Measurements from ENCODE around the gene TENM3.

TENM3 gene

DNA sequence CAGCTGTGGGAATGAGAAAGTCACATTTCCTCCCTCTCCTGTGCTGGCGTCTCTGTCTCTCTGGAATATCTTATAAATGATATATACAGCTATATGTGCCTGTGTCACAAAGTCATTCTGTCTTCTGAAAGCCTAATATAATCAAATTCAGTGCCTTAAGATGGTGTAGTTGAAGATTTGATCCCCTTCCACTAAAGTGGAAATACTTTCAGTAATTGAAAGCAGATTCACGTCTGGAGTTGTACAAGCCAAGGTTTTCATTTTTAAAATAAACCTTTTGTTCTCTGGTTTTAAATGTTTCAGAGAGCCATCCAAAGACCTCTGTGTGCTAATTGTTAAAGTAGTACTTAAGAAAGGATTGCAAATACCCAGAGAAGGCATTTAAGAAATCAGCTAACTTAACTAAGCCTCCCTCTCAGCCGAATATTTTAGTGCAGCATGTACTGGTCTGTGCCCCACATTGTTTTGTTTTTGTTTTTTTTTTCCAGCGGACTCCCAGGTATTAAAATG, 206.8 kb downstream of the TENM3 start:
- DNase-seq (ENCODE audit: low read depth in 2 of 2), result no peak

- DNase-seq (ENCODE audit: low read depth in 2 of 2), result no peak
These were observed 208.2 kb downstream of the TENM3 start for GRCh38 chr4:182451441-182451840.

GRCh38 chr4:182453830-182454229, 210.6 kb downstream of the TENM3 start:
- no peak for DNase-seq (ENCODE audit: low read depth in 2 of 2)

DNA sequence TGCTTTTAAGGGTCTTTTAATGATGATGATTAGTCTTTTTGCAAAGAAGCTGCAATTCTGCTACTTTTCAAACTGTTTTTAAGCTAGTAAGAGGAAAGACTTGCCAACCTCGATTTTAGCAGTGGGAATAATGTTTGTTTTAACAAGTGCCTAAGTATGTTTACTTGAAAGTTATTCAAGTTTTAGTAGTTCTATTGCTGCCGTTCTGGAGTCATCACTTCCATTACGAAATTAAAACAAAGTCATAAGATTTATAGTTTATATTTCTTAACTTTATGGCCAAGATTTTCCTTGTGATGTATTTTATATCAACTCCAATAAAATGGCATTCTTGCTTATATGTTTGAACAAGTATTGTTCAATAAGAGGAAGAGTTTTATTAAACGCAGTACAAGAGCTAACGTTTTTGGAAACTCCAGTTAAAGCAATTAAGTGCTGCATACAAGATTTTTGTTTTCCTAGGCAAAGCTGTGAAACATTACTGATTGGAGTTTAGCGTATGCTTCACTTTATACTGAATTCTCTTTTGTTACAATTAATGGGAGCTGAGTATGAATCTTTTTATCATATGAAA, 211.3 kb downstream of the TENM3 start:
- no peak for DNase-seq (ENCODE audit: low read depth in 2 of 2)

DNA sequence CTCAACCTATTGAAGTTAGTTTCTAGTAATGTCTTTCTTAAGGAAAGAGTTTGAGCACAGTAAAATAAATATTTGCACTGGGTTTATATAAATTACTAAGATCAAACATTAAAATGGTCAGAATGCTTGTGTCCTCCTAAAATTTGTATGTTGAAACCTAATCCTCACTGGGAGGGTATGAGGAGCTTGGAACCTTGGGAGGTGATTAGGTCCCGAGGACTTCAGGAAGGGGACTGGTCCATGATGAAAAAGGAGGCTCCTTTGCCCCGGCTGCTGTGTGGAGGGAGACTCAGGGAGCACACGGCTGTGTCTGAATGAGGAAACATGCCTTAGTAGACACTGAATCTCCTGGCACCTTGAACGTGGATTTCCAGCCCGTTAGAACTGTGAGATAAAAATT, 221.9 kb downstream of the TENM3 start:
- DNase-seq (ENCODE audit: low read depth in 2 of 2), result no peak

DNA sequence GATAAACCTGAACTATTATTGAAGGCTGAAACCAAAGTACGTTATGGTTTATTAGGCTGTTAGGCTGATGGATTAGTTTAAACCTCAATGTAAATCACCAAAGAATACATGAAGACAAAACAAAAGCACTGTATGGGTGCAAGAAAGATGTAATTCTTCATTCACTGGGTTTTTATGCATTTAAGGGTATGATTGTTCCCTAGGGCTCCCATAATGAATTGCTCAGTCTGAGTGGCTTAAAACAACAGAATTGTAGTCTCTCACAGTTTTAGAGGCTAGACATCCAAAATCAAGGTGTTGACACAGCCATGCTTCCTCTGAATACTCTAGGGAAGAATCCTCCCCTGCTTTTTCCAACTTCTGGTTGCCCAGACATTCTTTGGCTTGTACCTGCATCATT, 222.8 kb downstream of the TENM3 start:
- DNase-seq (ENCODE audit: low read depth in 2 of 2), result no peak

- DNase-seq (ENCODE audit: low read depth in 2 of 2), result no peak
These were observed 227.0 kb downstream of the TENM3 start for GRCh38 chr4:182470215-182470614.

- no peak for DNase-seq (ENCODE audit: low read depth in 2 of 2)
These were observed 232.3 kb downstream of the TENM3 start for GRCh38 chr4:182475539-182475938.

DNA sequence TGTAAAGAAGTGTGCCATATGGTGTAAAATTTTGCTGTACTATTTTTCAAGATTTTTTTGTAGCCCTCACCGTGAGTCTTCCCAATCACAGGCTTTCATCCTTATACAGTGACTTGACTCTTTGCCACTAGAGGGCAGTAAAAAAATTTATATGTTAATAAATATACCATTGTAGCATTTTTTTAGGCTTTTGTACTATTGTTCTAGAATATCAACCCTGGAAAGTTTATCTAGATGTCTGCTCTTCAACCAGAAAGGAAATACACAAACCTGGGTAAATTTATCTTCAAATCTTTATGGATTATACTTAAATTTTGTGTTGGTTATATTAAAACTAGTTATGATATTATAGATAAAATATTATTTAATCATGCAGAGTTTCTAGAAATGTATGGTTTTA, 235.3 kb downstream of the TENM3 start:
- DNase-seq (ENCODE audit: low read depth in 2 of 2), result no peak

DNA sequence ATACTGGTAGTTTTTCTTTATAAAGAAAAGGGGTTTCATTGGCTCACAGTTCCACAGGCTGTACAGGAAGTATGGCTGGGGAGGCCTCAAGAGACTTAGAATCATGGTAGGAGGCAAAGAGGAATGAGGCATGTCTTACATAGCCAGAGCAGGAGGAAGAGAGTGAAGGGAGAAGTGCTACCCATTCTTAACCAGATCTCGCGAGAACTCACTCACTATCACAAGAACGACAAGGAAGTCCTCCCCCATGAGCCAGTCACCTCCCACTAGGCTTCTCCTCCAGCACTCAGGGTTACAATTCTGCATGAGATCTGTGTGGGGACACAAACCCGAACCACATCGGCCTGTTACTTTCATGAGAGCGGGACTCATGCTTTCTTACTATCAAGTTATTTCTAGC, 240.5 kb downstream of the TENM3 start:
- no peak for DNase-seq (ENCODE audit: low read depth in 2 of 2)

- DNase-seq (ENCODE audit: low read depth in 2 of 2), result no peak
These were observed 243.7 kb downstream of the TENM3 start for GRCh38 chr4:182486881-182487280.

GRCh38 chr4:182488896-182489295, 245.7 kb downstream of the TENM3 start:
- no peak for DNase-seq (ENCODE audit: low read depth in 2 of 2)

DNA sequence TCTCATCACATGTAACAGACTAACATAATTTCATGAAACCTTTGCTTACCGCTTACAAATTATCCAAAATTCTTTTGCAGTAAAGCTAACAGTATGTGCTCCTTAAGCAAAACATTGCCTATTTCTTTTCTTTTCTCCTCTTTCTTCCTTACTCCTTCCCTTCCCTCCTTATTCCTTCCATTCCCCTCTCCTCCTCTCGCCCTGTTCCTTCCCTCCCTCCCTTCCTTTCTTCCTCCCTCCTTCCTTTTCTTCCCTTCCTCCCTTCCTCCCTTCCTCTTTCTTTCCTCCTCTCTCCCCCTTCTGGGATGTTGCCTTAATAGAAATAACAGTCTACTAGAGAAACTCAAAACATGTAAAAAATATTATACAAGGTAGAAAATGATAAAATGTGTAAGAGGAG, 246.4 kb downstream of the TENM3 start:
- no peak for DNase-seq (ENCODE audit: low read depth in 2 of 2)

DNA sequence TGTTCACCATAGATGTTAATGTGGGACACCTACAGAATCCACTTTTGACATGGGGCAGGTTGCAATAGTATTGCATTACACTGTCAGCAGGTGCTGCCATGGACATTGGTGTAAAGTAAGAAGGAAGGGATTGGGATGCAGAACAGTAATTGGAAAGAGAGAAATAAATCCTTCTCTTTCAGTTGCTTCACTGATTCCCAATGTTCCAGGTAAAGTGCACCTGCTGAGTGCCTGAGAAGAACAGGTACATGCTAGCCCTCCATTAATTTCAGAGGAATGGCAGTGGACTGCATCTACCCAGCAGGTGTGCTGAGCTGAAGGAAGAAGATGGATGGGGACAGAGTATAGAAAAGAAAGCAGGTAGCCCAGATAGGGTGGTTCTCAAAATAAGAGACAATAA, 248.5 kb downstream of the TENM3 start:
- no peak for DNase-seq (ENCODE audit: low read depth in 2 of 2)

GRCh38 chr4:182492423-182492822, 249.2 kb downstream of the TENM3 start:
- DNase-seq (ENCODE audit: low read depth in 2 of 2), result no peak

DNA sequence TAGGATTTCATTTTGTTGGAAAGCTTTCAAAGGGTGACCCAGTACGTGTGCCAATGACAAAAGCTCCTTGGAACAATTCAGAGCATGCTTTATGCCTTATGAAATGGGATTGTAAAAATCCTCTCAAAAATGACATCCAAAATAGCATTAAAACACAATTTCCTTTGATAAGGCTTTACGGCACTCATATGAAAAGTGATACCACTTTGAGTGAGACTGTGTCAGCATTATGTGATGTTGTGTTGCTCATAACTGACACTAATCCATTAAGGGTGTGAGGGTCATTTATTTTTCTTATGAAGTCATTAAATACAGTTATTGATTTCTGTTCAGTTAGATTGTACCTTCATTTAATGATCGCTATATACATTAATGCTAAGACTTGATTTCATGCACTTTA, 250.2 kb downstream of the TENM3 start:
- DNase-seq (ENCODE audit: low read depth in 2 of 2), result no peak

GRCh38 chr4:182494103-182494502, 250.9 kb downstream of the TENM3 start:
- no peak for DNase-seq (ENCODE audit: low read depth in 2 of 2)

DNA sequence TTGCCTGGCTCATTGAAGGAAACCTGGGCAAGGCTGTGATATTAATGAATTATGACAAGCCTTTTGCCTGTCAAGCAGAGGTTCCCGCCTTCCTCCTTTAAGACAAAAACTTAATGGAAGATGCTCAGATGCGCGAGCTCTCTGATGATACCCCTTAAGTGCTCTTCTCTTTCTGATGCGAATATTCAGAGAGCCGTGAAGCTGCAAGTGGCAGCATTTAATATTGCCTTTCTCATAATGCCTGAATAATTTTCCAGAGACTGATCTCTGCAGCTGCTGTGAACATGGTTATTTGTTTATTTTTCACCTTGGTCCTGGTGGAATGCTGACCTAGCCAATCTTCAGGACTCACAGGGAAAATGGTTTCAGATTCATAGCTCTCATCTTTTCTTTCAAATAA, 251.8 kb downstream of the TENM3 start:
- DNase-seq (ENCODE audit: low read depth in 2 of 2), result no peak

GRCh38 chr4:182495645-182496385, 252.6 kb downstream of the TENM3 start:
- DNase-seq (ENCODE audit: low read depth in 2 of 2), result no peak

DNA sequence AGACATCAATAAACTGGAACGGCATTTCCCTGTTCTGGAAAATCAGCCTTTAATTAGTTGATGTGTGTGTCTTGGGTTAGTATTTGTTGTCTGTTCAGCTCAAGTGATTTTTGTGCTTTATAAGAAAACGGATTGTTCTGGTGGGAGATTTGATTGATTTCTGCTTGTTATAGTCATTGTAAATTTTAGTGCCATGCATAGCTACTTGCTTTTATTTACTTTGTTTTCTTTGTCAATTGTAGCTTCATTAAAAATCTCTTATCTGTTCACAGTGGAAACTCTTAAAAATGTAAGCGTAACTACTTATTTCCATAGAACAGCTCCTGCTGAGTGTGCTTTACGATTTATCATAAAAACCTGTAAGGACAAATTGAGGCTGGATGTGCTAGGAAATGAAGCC, 253.2 kb downstream of the TENM3 start:
- no peak for DNase-seq (ENCODE audit: low read depth in 2 of 2)

DNA sequence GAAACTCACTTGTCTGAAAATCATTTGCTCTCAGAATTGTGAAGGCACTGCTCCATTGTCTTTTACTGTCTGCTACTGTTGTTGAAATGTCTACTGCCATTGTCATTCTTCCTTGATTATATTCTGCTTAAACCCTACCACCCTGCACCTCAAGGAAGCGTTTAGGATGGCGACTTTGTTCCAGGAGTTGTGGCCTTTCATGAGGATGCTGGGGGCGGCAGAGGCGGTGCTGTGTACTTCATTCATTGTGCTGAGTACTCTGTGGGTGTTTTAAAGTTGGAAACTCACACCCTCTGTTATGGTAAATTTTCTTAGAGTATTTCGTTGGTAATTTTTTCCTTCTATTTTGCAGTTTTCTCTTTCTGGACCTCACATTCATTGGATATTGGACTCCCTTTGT, 258.9 kb downstream of the TENM3 start:
- DNase-seq (ENCODE audit: low read depth in 2 of 2), result no peak

DNA sequence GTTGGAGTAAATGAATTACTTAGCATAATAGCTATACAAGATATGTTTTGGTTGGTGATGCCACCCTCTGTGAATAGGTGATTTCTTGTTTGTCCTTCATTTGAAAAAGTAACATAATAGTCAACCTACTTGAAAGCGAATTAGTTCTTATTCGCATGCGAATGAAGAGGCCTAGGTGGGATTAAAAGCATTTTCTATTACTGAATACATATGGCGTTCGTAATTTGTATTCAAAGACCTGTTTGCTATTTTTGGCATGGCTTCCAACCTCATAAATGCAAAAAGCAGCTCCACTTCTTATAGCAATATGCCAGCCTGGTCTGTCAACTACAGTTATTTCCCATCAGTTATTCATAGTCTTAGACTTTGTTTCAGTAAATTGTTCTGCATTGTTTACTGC, 261.3 kb downstream of the TENM3 start:
- DNase-seq (ENCODE audit: low read depth in 2 of 2), result no peak

DNA sequence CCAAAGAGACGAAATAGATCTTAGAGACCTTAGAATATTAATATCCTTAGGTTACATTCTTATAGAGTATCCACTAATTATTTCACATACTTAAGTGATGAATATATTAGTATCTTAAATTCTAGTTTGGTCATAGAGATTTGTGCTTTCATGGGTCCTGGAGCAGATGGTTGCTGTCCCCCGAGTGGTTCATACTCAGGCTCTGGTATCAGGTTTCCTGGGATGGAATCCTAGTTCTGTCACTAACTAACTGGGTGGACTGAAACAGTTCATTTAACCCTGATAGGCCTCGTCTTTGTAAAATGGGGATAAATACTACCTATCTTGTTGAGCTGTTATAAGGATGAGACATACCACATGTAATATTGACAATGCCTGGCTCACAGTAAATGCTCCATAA, 264.6 kb downstream of the TENM3 start:
- DNase-seq (ENCODE audit: low read depth in 2 of 2), result no peak

GRCh38 chr4:182510836-182511235, 267.6 kb downstream of the TENM3 start:
- no peak for DNase-seq (ENCODE audit: low read depth in 2 of 2)

All from stimulated activated CD8-positive, alpha-beta memory T cell treated with anti-CD3 and anti-CD28 coated beads, Interleukin-7, amount 100 ng/mL, for 1 hour (primary cell).